GM19023 (cell line): ENCODE results near the gene NAT10.

ENCODE experiments used
- ATAC-seq: cut with Tn5 transposase; IDR thresholded peaks from one replicate; pipeline ENCODE4 v1.9.1; 2021; ENCODE audit warnings: mild to moderate bottlenecking, moderate library complexity; ENCODE audit not compliant: unreplicated experiment

NAT10 gene

DNA sequence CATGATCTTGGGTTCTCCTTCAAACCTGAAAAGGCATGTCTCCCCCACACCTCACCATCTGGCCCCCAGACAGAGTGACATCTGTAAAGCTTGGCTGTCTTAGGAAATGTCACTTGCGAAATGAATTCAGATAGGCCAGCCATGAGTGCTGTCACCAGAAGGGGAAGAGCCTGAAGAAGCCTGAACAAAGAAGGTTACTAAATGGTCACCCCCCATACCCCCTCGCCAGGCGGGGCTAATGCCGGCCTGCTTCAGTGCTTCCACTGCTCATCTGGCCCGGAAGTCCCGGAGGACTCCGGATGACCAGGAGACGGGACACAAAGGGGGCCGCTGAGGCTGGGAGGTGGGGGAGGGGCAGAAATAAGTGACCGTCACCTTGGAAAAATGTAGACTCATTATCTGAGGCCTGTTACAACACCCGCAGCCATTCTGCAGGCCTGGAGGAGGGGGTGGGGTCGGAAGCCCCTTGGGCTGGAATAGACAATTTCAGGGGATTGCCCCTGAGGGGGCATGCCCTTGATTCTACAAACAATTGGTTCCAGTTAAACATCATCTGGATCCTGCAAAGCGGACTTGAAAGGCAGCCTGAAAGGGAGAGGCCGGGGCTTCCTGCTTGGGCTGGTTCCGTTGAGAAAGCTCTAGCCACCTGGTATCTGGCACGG lies 43.2 kb downstream of the NAT10 start:
- no peak for ATAC-seq

DNA sequence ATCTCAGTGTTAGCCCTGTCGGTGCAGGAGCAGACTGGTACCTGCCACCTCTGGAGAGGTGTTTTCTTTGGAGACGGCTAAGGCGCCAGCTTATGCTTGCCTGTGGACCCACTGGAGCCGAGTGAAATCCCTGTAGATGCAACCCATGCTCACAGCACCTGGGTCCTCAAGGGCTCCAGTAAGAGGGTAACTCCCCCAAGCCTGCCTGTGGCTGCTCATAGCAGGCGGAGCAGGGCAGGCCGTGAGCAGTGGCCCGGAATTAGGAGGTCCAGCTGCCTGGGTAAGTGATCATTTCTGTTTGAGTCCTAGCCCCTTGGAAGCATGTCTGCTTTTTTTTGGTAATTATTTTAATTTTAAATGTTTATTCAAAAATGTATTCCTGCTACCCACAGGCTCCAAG lies 43.8 kb downstream of the NAT10 start:
- no peak for ATAC-seq

DNA sequence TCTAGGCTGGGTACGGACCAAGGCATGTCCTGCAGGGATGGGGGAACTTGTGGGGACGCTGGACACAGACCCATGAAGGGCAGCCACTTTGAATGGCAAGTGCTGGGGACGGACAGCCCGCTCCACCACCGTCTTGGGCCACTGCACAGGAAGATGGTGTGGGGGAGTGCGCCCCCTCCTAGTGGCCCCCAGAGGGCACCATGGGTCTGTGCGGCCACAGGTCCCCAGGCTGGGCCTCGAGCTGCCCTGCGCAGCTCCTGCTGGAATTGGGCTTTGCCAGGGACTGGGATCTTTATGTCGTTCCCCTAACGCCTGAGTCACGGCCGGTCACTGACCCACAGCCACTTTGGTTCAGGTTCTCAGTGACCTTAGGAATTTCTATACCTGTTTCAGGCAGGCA lies 44.4 kb downstream of the NAT10 start:
- no peak for ATAC-seq

DNA sequence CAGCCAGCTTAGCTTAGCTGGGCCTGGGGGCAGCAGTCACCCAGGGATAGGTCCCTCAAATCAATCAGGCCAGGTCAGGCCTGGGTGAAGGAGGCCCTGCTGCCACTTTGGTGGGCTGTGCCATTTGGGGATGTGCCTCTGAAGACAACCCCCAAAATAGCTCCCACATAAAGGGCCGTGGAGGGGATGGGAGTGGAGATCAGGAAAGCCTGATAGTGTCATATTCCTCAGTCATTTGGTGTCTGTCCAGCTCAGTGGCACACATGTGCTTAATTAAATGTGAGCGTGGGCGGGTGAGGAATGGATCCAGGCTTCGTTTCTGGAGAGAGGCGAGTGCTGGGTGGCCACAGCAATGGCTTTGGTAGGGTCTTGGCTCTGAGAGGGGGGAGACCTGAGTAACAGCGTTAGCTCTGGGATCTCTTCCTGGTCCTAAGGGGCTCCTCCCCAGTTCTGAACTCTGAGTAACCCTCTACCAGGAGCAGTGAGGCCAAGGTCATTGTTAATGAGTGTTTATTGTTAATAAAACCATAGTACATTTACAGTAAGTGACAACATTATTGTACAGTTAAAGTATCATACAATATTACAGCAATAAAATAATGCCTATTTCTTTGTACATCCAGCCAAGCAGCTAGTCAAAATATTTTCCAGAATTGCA lies 45.2 kb downstream of the NAT10 start:
- ATAC-seq = no peak

DNA sequence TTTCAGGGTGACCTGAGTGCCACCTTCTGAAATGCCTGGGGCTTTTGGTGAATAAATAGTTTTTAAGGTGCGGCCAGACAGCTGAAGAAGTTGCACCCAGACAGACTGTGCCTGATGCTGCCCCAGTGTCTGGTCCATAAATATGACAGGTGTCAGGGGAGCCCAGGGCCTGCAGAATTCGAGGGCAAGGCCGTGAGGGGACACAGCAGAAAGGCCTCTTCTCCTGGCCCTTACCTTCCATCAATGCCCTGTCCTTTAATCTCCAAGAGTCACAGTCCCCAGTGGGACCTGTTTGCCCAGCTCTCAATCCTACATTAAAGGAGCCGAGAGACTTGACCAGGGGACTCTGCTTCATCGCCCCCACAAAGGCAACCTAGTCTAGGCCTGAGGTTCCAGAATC lies 45.7 kb downstream of the NAT10 start:
- ATAC-seq = no peak

DNA sequence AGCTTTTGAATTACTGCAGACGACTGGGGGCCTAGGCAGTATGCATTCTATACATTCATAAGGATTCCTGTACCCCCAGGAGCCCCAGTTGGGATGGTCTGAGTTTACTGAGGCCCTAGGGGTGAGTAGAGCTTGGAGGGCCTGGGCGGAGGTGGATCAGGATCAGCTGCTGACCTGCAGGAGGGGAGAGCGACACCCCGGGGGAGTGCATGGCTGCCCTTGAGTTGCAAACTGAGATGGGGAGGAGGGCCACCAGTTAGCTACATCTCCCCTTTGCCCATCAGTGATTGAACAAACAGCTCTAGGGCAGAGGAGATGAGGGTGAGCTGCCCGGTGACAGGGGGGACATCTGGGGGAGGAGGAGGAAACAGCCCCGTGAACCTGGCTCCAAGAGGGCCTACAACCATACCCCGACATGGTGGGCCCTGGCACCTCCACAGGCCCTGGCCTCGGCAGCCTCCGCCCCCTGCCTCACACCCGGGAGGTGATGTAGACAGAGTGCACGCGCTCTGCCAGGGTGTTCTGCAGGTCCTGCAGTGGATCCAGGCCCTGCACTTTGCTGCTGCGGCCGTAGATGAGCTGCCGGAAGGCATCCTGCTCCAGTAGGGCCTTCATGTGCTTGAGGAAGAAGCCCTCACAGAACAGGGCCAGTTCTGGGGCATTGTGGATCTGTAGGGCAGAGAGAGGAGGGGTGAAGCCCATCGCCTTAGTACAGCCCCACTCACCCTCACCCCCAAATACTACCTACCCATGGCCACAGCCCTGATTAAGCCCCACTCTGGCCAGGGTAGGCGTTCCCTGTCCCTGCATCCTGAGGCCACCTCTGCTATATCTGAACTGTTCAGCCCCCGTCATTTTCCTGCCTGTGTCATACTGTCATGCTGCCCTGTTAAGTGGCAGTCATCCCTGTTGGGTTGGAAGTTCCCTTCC lies 46.8 kb downstream of the NAT10 start:
- ATAC-seq = no peak

DNA sequence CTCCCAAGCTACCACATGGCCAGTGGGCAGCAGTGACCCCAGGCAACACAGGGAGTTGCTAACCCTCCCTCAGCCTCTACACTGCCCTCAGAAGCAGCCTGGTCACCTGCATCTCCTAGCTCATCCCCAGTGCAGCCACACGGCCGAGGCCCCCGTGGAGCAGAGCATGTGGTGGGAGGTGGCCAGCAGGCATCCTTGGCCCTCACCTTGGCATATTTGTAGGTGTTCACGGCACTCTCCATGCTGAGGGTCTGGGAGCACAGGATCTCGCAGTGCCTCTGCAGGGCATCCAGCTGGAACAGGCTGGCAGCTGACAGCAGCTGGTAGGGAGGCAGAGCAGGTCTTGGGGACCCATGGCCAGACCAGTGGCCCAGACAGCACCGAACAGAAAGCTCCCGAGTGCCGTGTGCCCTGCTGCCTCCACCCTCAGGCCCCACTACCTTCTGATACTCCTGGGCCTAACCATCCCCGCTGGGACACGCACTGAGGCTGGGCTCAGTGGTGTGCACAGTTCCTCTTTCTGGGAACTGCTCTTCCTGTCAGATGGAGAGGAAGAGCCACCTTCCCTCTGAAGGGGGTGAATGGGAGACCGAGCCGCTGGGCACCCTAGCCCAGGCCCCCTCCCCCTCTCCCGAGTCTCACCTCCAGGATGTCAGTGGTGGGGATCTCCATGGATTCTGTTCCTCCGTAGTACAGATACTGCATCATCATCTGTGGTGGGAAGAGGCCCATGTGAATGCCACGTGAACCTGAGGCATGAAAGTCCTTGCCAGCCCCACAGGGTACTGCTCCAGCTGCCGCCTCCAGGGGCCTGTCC lies 48.8 kb downstream of the NAT10 start:
- ATAC-seq = peak; percentile 60

DNA sequence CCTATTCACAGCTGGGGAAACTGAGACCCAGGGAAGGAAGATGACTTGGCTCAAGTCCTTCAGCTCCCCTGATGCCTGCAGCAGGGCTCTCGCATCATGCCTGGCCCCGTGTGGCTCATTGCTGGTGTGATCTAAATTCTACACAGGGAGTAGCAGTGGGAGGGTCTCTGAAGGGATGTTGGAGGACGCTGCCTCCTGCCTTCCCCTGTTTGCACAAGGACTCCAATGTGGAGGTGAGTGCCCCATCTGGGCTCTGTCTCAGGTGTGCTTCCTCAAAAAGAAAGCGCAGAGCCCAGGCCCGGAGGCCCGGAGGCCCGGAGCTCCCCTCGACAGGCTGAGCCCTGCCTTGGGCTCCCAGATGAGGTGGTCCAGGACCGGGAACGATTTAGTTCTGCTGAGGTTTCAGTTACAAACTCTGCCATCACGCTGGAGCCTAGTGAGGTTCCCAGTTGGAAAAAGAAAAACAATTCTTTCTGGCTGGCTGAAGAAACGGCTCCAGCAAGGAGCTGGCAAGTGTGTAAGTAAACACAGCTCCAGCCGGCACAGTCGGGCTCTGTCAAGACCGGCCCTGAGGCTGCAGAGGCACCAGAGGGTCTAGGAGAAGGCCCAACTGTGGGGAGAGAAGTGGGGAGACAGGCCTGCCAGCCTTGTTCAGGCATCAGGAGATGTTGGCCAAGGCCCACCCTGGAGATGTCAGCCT lies 49.8 kb downstream of the NAT10 start:
- ATAC-seq = no peak

DNA sequence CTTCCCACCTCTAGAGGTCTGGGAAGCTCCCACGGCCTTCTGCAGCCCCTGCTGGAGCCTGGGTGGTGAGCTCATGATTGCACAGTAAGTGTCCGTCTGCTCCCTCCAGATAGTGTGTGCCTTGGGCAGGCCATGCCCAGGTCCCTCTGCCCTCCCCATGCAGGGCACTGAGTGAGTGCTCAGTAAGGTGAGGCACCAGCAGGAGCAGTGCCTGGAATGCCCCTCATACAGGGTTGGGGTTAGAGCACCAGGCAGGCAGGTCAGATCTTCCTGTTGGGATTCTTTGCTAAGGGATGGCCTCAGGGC lies 50.3 kb downstream of the NAT10 start:
- no peak for ATAC-seq

DNA sequence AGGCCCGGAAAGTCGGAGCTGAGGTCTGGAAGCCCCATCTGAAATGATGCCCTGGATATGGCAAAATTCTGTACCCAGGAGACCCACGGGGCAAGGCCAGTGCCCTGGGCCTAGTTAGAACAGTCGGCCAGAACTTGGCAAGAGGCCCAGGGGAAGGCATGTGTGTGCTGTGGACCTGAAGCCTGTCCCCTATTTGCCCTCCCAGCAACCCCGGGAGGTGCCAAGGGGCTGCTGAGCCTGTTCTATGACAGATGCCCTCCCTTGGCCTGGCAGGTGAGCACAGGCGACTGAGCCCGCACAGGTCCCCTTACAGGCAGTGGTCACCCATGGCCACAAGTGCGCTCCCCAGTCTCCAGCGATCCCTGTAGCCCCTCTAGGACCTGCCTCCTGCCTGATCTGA lies 51.7 kb downstream of the NAT10 start:
- ATAC-seq = no peak

DNA sequence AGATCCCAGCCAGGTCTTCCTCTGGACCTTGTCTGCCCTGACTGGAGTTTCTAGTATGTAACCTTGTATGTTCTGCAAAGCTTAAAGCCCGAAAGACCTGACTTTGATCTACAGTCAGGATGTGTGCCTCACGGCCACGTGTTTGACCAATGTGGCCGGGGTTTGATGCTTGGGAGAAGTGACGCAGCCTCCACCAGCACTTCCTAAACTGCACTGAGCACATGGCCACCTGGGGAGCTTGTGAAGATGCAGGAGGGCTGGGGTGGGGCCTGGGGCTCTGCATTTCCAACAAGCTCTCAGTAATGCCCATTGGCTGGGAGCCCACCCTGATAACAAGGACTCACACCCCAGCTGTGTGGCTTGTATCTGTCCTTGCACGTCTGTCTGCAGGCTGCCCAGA lies 53.2 kb downstream of the NAT10 start:
- ATAC-seq = no peak

DNA sequence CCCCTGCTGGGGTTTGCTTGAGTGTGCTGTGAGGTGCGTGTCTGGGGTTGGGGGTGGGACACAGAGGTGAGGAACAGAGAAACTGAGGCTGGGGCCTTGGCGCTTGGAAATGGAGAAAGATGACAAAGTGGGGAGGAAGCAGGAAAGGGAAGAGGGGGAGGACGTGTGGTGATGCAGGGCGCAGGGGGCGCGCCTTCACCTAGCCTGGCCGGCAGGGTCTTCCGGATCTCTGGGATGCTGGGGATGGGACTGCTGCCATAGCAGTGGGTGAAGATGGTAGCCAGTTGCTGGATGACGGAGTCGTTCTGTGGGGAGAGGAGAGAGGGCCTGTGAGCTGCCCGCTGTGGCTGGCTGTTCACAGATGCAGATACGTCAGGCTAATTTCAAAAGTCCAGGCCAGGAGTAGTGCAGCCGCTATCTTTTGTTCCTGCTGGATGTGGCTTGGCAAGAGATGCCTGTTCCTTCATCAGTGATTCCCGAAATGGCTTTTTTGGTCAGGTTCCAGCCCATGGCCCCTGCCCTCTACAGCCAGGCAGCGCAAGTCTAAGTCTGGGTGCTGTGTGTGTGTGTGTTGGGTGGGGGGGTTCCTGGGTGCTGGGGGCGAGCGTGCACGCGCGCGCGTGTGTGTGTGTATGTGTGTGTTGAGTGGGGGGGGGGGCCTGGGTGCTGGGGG lies 54.8 kb downstream of the NAT10 start:
- ATAC-seq = no peak

DNA sequence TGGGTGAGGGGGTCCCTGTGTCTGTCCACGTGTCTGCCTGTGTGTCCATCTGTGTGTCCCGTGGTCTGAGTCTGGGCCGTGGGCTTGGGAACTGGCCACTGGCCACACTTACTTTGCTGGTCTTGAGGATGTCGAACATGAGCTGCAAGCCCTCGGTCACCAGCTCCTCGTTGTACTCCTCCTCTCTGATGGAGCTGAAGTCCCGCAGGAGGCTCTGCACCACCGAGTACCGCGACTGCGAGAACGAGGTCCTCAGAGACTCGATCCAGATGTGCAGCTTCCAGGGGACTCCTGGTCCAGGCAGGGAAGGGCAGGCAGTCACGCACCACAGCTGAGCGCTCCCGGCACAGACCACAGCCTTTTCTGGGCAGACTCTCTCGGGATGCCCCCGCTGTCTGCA lies 55.4 kb downstream of the NAT10 start:
- no peak for ATAC-seq

DNA sequence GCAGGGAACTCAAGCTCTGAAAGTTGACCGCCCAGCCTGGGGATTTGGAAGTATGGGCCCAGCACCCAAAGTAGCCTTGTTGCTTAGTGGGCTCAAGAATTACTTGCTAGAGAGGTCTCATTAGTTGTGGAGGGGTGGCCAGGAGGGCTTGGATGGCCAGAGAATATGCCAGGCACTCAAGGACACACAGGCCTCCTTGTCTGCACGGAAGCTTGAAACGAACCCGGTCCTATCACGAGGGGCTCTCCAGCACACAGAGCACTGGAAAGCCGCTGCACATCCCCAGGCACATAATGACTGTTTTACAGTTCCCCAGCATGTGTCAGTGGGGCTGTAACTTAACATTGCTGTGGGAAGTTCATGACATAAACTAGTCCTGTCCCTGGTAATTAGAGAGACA lies 55.9 kb downstream of the NAT10 start:
- no peak for ATAC-seq

DNA sequence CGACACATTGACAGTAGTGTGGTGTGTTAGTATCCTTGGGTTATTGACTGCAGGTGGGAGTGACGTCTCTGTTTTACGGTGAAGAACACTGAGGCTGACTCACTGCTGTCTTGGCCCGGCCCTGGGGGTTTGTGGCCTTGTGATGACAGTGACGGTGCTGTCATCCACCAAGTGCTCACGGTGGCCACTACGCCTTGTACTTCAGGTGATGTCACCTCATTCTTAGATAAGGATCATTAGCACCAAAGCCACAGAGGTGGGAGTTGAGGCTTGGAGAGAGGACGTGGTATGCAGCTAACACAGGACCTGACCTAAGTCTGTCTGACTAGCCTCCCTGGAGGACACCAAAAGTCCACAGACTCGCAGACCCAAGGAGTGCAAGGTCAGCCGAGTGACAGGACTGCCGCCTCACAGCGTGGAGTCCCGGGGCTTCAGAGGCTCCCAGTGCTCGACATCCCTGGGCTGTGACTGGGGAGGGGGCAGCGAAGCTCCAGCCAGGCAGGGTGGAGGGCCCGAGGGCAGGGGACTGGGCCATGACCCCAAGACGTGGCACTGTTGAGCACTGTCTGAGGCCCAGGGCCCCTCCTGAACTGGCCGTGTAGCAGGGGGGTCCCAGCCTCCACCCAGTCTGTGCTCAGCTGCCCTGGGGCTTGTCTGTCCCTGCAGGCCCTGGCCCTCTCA lies 56.5 kb downstream of the NAT10 start:
- ATAC-seq = no peak

DNA sequence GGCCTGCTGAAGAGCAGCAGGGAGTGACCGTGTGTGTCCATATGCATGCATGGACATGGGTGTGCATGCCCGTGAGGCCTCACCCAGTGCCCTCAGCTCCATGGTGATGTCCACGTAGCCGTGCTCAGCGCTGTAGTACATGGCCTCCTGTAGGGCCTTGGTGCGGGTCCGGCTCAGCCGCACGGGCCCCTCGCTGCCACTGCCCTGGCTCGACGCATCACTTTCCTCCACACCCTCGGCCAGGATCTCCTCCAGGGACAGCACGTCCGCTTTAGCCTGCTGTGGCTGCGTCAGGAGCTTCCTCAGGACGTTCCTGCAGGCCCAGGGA lies 57.0 kb downstream of the NAT10 start:
- no peak for ATAC-seq

DNA sequence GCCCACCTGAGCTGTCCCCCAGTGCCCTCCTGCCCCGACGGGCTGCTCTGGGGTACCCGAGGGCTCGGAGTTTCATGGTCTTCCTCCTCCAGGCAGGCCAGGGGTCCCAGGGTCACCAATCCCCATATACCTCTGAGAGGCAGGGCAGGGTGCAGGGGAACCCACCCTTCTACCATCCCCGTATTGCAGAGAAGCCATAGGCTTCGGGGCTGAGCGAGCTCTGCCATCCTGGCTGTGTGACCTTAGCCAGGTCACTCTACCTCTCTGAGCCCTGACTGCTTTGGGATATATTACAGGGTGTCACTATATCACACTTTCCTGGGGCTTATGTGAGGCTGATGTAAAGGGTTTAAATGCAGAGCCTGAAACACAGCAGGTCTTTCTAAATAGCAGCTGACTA lies 57.4 kb downstream of the NAT10 start:
- no peak for ATAC-seq

DNA sequence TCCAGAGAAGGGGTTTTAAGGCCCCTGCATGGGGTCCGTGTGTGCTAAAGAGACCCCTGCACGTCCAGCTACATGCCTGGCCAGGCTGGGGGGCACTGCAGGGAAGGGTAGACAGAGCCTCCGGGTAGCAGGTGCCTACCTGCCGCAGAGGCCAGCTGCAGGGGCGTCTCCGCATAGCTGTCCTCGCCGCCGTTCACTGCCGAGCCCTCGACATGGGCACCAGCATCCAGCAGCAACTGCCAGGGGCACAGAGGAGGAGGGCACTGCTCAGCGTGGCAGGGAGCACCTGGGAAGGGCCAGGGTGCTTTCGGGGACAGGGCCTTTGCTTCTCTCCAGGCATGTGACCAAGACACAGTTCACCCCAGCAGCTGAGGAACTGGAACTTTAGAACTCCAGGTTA lies 59.7 kb downstream of the NAT10 start:
- no peak for ATAC-seq

DNA sequence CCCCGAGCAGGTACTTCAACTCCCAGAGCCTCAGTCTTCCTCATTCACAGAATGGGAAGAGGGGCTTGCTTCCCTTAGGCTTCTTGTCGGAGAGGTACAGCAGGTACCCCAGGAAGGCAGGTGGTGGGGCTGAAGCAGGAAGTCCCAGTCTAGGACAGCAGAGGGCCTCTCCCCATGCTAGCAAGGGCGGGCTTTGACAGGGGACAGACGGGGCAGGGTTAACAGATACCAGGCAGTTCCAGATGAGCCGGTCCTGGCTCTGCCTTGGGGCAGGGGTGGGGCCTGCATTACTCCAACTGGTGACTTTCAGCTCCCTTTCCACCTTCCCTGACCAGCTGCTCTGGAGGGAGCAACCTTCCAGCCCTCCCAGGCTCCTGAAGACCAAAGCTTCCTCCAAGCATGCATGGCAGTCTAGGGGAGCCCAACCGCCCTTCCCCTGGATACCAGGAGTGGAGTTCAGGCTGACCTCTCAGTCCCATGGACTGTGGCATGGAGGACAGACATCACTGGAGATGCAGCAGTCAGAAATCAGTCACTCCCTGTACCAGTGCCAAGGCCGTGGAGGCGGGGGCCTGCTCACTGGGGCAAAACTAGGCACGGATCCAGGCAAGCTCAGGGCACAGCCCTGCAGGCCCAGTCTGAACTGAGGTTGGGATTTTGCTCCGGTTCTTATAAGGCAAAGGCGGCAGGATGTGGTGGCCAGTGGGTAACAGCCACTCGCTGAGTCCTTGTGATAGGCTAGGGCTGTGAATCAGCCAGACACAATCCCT lies 60.5 kb downstream of the NAT10 start:
- ATAC-seq = no peak
